MG63 (cell line): Measurements from ENCODE around the gene SUPT6H. TPM values are rescaled to one million over a fixed set of nuclear protein-coding genes. Genes with fewer than 3 reads are reported as not detected.

Source experiments
- DNase-seq: peaks from one replicate; pipeline ENCODE4 v3.0.0-alpha.2; 2020
- H3K27me3 ChIP-seq: fragments of 250-450 bp; sonication (Bioruptor Pico); 2 replicates; pipeline ENCODE4 v1.5.1; 2020; ENCODE audit warnings: mild to moderate bottlenecking, moderate library complexity
- H3K36me3 ChIP-seq: fragments of 250-450 bp; sonication (Bioruptor Pico); 2 replicates; pipeline ENCODE4 v1.5.1; 2020; ENCODE audit warnings: mild to moderate bottlenecking, moderate library complexity
- H3K4me3 ChIP-seq: fragments of 250-450 bp; sonication (Bioruptor Pico); 2 replicates; pipeline ENCODE4 v1.5.1; 2020; ENCODE audit warnings: mild to moderate bottlenecking, moderate library complexity
- H3K9me3 ChIP-seq: fragments of 250-450 bp; sonication (Bioruptor Pico); 2 replicates; pipeline ENCODE4 v1.5.1; 2020; ENCODE audit warnings: mild to moderate bottlenecking, moderate library complexity
- total RNA-seq: library from RNA; depleted of rRNA; stranded (reverse); fragments of >200 nt; shearing (Covaris generic); gene quantifications from 2 replicates; pipeline ENCODE4 v1.2.3, GENCODE V29; 2014; ENCODE audit warnings: low replicate concordance; rRNA removed

SUPT6H gene
- 27.6 and 32.0 TPM in 2 replicates for total RNA-seq

GRCh38 chr17:28661635-28662526 lies at the start of gene SUPT6H, which contains the start of gene SDF2:
Gene SUPT6H (plus strand): TSS chr17:28662205. CDS start chr17:28673402, 11,197 bp downstream.
Gene SDF2 (minus strand): TSS chr17:28661906. CDS start chr17:28661876, 30 bp downstream.
- Histone ChIP-seq H3K36me3 (peaks cover 64% of the 10 kb centered on the region), H3K4me3 (peak within 1 kb of the TSS; percentile 81), H3K9me3 (peaks cover 5% of the 10 kb centered on the region), H3K27me3 (no peaks in the 10 kb centered on the region)
- DNase-seq: peak; percentile 91

- H3K9me3 ChIP-seq: no peaks in the 10 kb centered on the region
- peaks cover 79% of the 10 kb centered on the region for H3K36me3 ChIP-seq
- H3K4me3 ChIP-seq: no peak overlapping the region
- H3K27me3 ChIP-seq: no peaks in the 10 kb centered on the region
- no peak for DNase-seq
These were observed 49.5 kb upstream of the SUPT6H start for GRCh38 chr17:28612531-28612930.

GRCh38 chr17:28612936-28613872 lies 48.8 kb upstream of the SUPT6H start:
- H3K36me3 ChIP-seq: peaks cover 78% of the 10 kb centered on the region

GRCh38 chr17:28613931-28614381 lies 48.0 kb upstream of the SUPT6H start, which contains the start of gene RSKR:
Gene RSKR (minus strand): TSS chr17:28614185. CDS start chr17:28614161, 24 bp downstream.
- Histone ChIP-seq H3K4me3 (no peak within 1 kb of the TSS), H3K9me3 (no peaks in the 10 kb centered on the region), H3K36me3 (peaks cover 81% of the 10 kb centered on the region), H3K27me3 (no peaks in the 10 kb centered on the region)
- no peak for DNase-seq

More at GRCh38 chr17:28612936-28613872, 48.8 kb upstream of the SUPT6H start:
- no peak for DNase-seq
- Histone ChIP-seq H3K4me3 (no peak overlapping the region), H3K9me3 (no peaks in the 10 kb centered on the region), H3K27me3 (no peaks in the 10 kb centered on the region)

GRCh38 chr17:28615260-28615940 lies 46.6 kb upstream of the SUPT6H start:
- no peak for DNase-seq
- no peaks in the 10 kb centered on the region for H3K9me3 ChIP-seq
- peaks cover 95% of the 10 kb centered on the region for H3K36me3 ChIP-seq
- H3K27me3 ChIP-seq: no peaks in the 10 kb centered on the region
- no peak overlapping the region for H3K4me3 ChIP-seq

- no peak for DNase-seq
- peaks cover 95% of the 10 kb centered on the region for H3K36me3 ChIP-seq
- no peaks in the 10 kb centered on the region for H3K9me3 ChIP-seq
- no peaks in the 10 kb centered on the region for H3K27me3 ChIP-seq
- H3K4me3 ChIP-seq: no peak overlapping the region
These were observed 45.7 kb upstream of the SUPT6H start for GRCh38 chr17:28616281-28616680.

GRCh38 chr17:28618464-28618863 lies 43.5 kb upstream of the SUPT6H start:
- H3K9me3 ChIP-seq: no peaks in the 10 kb centered on the region
- DNase-seq: no peak
- H3K4me3 ChIP-seq: no peak overlapping the region
- H3K36me3 ChIP-seq: peaks cover 95% of the 10 kb centered on the region
- no peaks in the 10 kb centered on the region for H3K27me3 ChIP-seq

GRCh38 chr17:28620010-28620409 lies 42.0 kb upstream of the SUPT6H start:
- Histone ChIP-seq H3K36me3 (peaks cover 97% of the 10 kb centered on the region), H3K27me3 (no peaks in the 10 kb centered on the region), H3K9me3 (no peaks in the 10 kb centered on the region), H3K4me3 (no peak overlapping the region)
- DNase-seq: no peak

- no peaks in the 10 kb centered on the region for H3K9me3 ChIP-seq
- DNase-seq: no peak
- no peaks in the 10 kb centered on the region for H3K27me3 ChIP-seq
- no peak overlapping the region for H3K4me3 ChIP-seq
- H3K36me3 ChIP-seq: peaks cover 92% of the 10 kb centered on the region
These were observed 39.8 kb upstream of the SUPT6H start for GRCh38 chr17:28622186-28622585.

- Histone ChIP-seq H3K36me3 (peaks cover 95% of the 10 kb centered on the region), H3K27me3 (no peaks in the 10 kb centered on the region)
- DNase-seq: no peak
These were observed 38.3 kb upstream of the SUPT6H start for GRCh38 chr17:28623696-28624095.

GRCh38 chr17:28624148-28624547 lies 37.9 kb upstream of the SUPT6H start:
- Histone ChIP-seq H3K9me3 (no peaks in the 10 kb centered on the region), H3K36me3 (peaks cover 91% of the 10 kb centered on the region), H3K27me3 (no peaks in the 10 kb centered on the region), H3K4me3 (no peak overlapping the region)
- DNase-seq: no peak

More at GRCh38 chr17:28623696-28624095, 38.3 kb upstream of the SUPT6H start:
- Histone ChIP-seq H3K9me3 (no peaks in the 10 kb centered on the region), H3K4me3 (no peak overlapping the region)

GRCh38 chr17:28626818-28627217 lies 35.2 kb upstream of the SUPT6H start:
- Histone ChIP-seq H3K4me3 (no peak overlapping the region), H3K27me3 (no peaks in the 10 kb centered on the region), H3K36me3 (peaks cover 89% of the 10 kb centered on the region), H3K9me3 (no peaks in the 10 kb centered on the region)
- no peak for DNase-seq

- H3K27me3 ChIP-seq: no peaks in the 10 kb centered on the region
- H3K4me3 ChIP-seq: no peak overlapping the region
- DNase-seq: no peak
- H3K9me3 ChIP-seq: no peaks in the 10 kb centered on the region
- peaks cover 98% of the 10 kb centered on the region for H3K36me3 ChIP-seq
These were observed 27.7 kb upstream of the SUPT6H start for GRCh38 chr17:28634206-28634865.

- peaks cover 100% of the 10 kb centered on the region for H3K36me3 ChIP-seq
- no peaks in the 10 kb centered on the region for H3K9me3 ChIP-seq
- no peak overlapping the region for H3K4me3 ChIP-seq
- no peak for DNase-seq
- H3K27me3 ChIP-seq: no peaks in the 10 kb centered on the region
These were observed 26.5 kb upstream of the SUPT6H start for GRCh38 chr17:28635506-28635905.

- no peak for DNase-seq
- Histone ChIP-seq H3K9me3 (no peaks in the 10 kb centered on the region), H3K4me3 (no peak overlapping the region), H3K36me3 (peaks cover 79% of the 10 kb centered on the region), H3K27me3 (no peaks in the 10 kb centered on the region)
These were observed 20.4 kb upstream of the SUPT6H start for GRCh38 chr17:28641579-28641978.
